MCF 10A (cell line): ENCODE results near the gene ASPG. TPM values are rescaled to one million over a fixed set of nuclear protein-coding genes. Genes with fewer than 3 reads are reported as not detected.

Experiments
- BruUV-seq: library from RNA; stranded (reverse); fragments of 400-500 nt; replicated peaks from 2 replicates; lab custom pipeline; 2021; lab: Mats Ljungman, UMichigan
- CTCF ChIA-PET: fragments of 300-600 bp; sonication (Branson Sonifier 250); formaldehyde crosslinking; extraction: SDS; loops from one replicate; lab custom pipeline; 2021; ENCODE audit warnings: antibody characterized with exemption, inconsistent platforms; lab: Yijun Ruan, JAX
- POLR2A ChIA-PET: fragments of 300-600, 350-650 bp; sonication (Branson Sonifier 250); formaldehyde crosslinking; extraction: SDS; loops from one replicate; lab custom pipeline; 2020; ENCODE audit warnings: antibody characterized with exemption, inconsistent platforms; lab: Yijun Ruan, JAX
- DNase-seq: peaks from one replicate; pipeline ENCODE4 v3.0.0-alpha.2; 2018; ENCODE audit not compliant: unreplicated experiment
- H3K27ac Mint-ChIP-seq: one replicate; pipeline ENCODE4 v1.8.0; 2022; ENCODE audit warnings: mild to moderate bottlenecking, low read depth, mixed read lengths; ENCODE audit not compliant: unreplicated experiment
- H3K27me3 Mint-ChIP-seq: one replicate; pipeline ENCODE4 v1.8.0; 2022; ENCODE audit warnings: mixed read lengths; ENCODE audit not compliant: insufficient read depth, unreplicated experiment
- H3K36me3 Mint-ChIP-seq: one replicate; pipeline ENCODE4 v1.8.0; 2022; ENCODE audit warnings: mild to moderate bottlenecking, moderate library complexity, mixed read lengths; ENCODE audit not compliant: insufficient read depth, unreplicated experiment
- H3K4me1 Mint-ChIP-seq: one replicate; pipeline ENCODE4 v1.8.0; 2022; ENCODE audit warnings: mixed read lengths; ENCODE audit not compliant: insufficient read depth, unreplicated experiment
- H3K4me3 Mint-ChIP-seq: one replicate; pipeline ENCODE4 v1.8.0; 2022; ENCODE audit warnings: mild to moderate bottlenecking, moderate library complexity, mixed read lengths; ENCODE audit not compliant: unreplicated experiment
- H3K9me3 Mint-ChIP-seq: one replicate; pipeline ENCODE4 v1.8.0; 2022; ENCODE audit warnings: mixed read lengths; ENCODE audit not compliant: unreplicated experiment
- CTCF ChIP-seq: fragments of 200-600 bp; IDR thresholded peaks from one replicate; pipeline ENCODE4 v1.8.0; 2022; ENCODE audit warnings: antibody characterized with exemption, mild to moderate bottlenecking; ENCODE audit not compliant: unreplicated experiment
- intact Hi-C: fragments of 100-400 bp; cut with micrococcal nuclease; formaldehyde crosslinking; loops from 2 replicates; pipeline ENCODE4 v1.14.1; 2022
- total RNA-seq: library from RNA; stranded (reverse); gene quantifications from 2 replicates; pipeline ENCODE4 v1.2.3, GENCODE V29; 2022

Gene ASPG
- total RNA-seq, 1 experiment from 2014 or later, result 0.12 TPM

- no peak overlapping the region for H3K27ac Mint-ChIP-seq
- no peak for TF ChIP-seq CTCF
- BruUV-seq, result no TSS peak
- H3K4me3 Mint-ChIP-seq, result no peak overlapping the region
- H3K4me1 Mint-ChIP-seq, result no peaks in the 10 kb centered on the region
- H3K9me3 Mint-ChIP-seq, result no peaks in the 10 kb centered on the region
- intact Hi-C loops, result no loop called here
- H3K36me3 Mint-ChIP-seq, result no peaks in the 10 kb centered on the region
- no peak for DNase-seq
- CTCF ChIA-PET, result interaction anchor here (0.7 to 1.3 kb wide), 2 partner anchors 177 to 418 kb away, joined by 3 to 4 read pairs; no protein-coding TSS in a partner anchor
- POLR2A ChIA-PET, result no interaction called here
- H3K27me3 Mint-ChIP-seq, result peaks cover 42% of the 10 kb centered on the region
These were observed 60.5 kb downstream of the ASPG start for GRCh38 chr14:104145826-104146601.

GRCh38 chr14:104146651-104147345, 61.3 kb downstream of the ASPG start:
- no peak overlapping the region for H3K4me3 Mint-ChIP-seq
- no peak overlapping the region for H3K27ac Mint-ChIP-seq
- POLR2A ChIA-PET, result no interaction called here
- no peaks in the 10 kb centered on the region for H3K4me1 Mint-ChIP-seq
- no peaks in the 10 kb centered on the region for H3K9me3 Mint-ChIP-seq
- intact Hi-C loops, result no loop called here
- BruUV-seq, result no TSS peak
- CTCF ChIA-PET, result interaction anchor here (0.7 to 1.3 kb wide), 3 partner anchors 55 to 418 kb away, joined by 4 to 6 read pairs (median 5); no protein-coding TSS in a partner anchor
- H3K27me3 Mint-ChIP-seq, result peaks cover 42% of the 10 kb centered on the region
- TF ChIP-seq CTCF, result no peak
- no peak for DNase-seq
- no peaks in the 10 kb centered on the region for H3K36me3 Mint-ChIP-seq

- Mint-ChIP-seq H3K4me1 (no peaks in the 10 kb centered on the region), H3K4me3 (no peak overlapping the region), H3K27me3 (peaks cover 41% of the 10 kb centered on the region), H3K27ac (no peak overlapping the region), H3K36me3 (no peaks in the 10 kb centered on the region), H3K9me3 (no peaks in the 10 kb centered on the region)
- POLR2A ChIA-PET, result no interaction called here
- no peak for DNase-seq
- intact Hi-C loops, result no loop called here
- TF ChIP-seq CTCF, result no peak
- no TSS peak for BruUV-seq
- CTCF ChIA-PET, result interaction anchor here (0.7 to 1.3 kb wide), 3 partner anchors 56 to 417 kb away, joined by 4 to 6 read pairs (median 5); no protein-coding TSS in a partner anchor
These were observed 62.0 kb downstream of the ASPG start for GRCh38 chr14:104147346-104148125.
